ENCODE measurements around the gene STYK1.
"Not testable (repeated sequence)": the region's sequence is repeated elsewhere in the genome, so short reads cannot be mapped to it uniquely, and the experiment has no call there.

The STYK1 gene

GRCh38 chr12:10618338-10618987 is 55.4 kb downstream of the STYK1 start:
- no peak for DNase-seq

- DNase-seq = no peak
Measured at GRCh38 chr12:10617863-10618262, 56.0 kb downstream of the STYK1 start.

- no peak for DNase-seq
Measured at GRCh38 chr12:10615532-10615931, 58.3 kb downstream of the STYK1 start.

- DNase-seq = no peak
Measured at GRCh38 chr12:10614056-10614370, 59.8 kb downstream of the STYK1 start.

GRCh38 chr12:10613349-10614055 is 60.4 kb downstream of the STYK1 start, which contains the start of gene MAGOHB:
TSS of gene MAGOHB (minus strand) at chr12:10613609. CDS start at chr12:10613532, 77 bp downstream.
- peak; percentile 77 for DNase-seq

- no peak for DNase-seq
Measured at GRCh38 chr12:10612984-10613348, 60.9 kb downstream of the STYK1 start.

GRCh38 chr12:10612110-10612509 is 61.7 kb downstream of the STYK1 start:
- DNase-seq = no peak

- not testable (repeated sequence) for DNase-seq
Measured at GRCh38 chr12:10611258-10611657, 62.6 kb downstream of the STYK1 start.

- DNase-seq = no peak
Measured at GRCh38 chr12:10610188-10610587, 63.7 kb downstream of the STYK1 start.

- no peak for DNase-seq
Measured at GRCh38 chr12:10607885-10608458, 65.9 kb downstream of the STYK1 start.

GRCh38 chr12:10601860-10602259 is 72.0 kb downstream of the STYK1 start:
- DNase-seq = no peak

- no peak for DNase-seq
Measured at GRCh38 chr12:10600988-10601387, 72.9 kb downstream of the STYK1 start.

GRCh38 chr12:10595881-10596280 is 78.0 kb downstream of the STYK1 start:
- no peak for DNase-seq

GRCh38 chr12:10590966-10591365 is 82.9 kb downstream of the STYK1 start:
- DNase-seq = no peak

- DNase-seq = no peak
Measured at GRCh38 chr12:10584415-10584814, 89.4 kb downstream of the STYK1 start.

- no peak for DNase-seq
Measured at GRCh38 chr12:10582704-10583103, 91.1 kb downstream of the STYK1 start.

- not testable (repeated sequence) for DNase-seq
Measured at GRCh38 chr12:10582133-10582532, 91.7 kb downstream of the STYK1 start.

GRCh38 chr12:10574307-10574706 is 99.5 kb downstream of the STYK1 start:
- DNase-seq = no peak

- not testable (repeated sequence) for DNase-seq
Measured at GRCh38 chr12:10572021-10572490, 101.8 kb downstream of the STYK1 start.

- no peak for DNase-seq
Measured at GRCh38 chr12:10571141-10571540, 102.7 kb downstream of the STYK1 start.

All from NK-92 treated with Interleukin-12 subunit alpha and Interleukin-12 subunit beta, amount 100 ng/mL, for 24 hours (cell line).